NCI-H1105 (cell line): ENCODE data around the gene CHST11.
"Not testable (repeated sequence)": the region's sequence is repeated elsewhere in the genome, so short reads cannot be mapped to it uniquely, and the experiment has no call there.

Experiments used
- DNase-seq: peaks from one replicate; lab custom pipeline; 2025; lab: John Stamatoyannopoulos, UW

The CHST11 gene

DNA sequence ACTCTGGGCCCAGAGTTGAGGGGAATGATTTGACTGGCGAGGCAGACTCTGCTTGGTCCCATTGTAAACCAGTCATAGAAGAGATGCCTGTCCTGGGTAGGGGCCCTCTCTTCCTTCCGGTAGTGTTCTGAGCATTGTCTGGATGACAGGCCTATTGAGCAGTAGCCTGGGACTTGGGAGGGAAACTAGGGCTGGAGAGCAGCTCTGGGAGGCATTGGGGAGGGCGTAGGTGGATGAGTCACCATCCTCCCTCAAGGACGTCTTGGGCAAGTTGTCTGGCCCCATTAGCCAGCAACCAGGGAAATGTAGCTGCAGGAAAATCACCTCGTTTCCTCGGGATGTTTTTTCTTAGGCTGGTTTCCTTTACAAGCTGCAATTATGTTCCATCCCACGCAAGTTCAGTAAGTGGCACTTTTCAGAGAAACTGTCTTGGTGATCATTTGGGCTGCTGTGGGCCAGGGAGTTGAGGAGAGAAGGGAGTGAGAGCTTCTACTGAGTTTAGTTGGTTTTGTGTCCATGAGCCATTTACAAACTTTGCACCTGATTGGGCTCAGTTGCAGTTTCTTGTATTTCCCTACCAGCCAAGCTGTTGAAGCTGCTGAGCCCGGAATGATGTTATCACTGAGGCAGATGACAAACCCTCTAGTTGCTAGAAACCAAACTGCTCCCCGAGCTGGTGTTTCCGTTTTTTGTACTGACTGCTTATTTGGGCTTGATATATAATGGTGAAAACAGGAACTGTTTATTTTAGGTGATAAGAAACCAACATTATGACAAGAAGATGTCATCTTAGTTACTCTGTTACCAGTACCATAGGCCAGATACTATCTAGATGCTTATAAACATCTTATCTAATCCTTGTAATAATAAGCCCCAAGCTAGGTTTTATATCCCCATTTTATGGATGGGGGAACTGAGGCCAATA is 147.6 kb downstream of the CHST11 start:
- no peak for DNase-seq

DNA sequence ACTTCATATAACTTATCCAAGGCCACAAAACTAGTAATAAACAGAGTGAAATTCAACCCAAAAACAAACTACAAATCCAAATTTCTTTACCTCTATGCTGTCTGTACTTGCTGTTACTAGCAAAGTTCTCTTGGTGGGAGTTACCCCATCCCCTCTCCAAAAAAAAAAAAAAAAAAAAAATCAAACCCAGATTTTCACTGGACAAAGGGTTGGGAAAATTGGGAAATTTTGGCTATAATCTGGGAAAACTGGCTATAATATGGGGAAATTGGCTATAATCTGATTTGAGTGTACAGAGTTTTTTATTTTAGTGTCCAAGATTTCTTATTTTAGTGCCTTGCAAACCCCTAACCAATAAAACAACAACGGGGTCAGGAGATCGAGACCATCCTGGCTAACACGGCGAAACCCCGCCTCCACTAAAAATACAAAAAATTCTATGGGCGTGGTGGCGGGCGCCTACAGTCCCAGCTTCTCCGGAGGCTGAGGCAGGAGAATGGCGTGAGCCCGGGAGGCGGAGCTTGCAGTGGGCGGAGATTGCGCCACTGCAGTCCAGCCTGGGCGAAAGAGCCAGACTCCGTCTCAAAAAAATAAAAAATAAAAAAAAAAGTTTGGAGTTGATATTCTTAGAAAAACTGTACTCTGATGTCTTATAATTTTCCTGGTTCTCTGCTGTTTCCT is 148.4 kb downstream of the CHST11 start:
- no peak for DNase-seq

DNA sequence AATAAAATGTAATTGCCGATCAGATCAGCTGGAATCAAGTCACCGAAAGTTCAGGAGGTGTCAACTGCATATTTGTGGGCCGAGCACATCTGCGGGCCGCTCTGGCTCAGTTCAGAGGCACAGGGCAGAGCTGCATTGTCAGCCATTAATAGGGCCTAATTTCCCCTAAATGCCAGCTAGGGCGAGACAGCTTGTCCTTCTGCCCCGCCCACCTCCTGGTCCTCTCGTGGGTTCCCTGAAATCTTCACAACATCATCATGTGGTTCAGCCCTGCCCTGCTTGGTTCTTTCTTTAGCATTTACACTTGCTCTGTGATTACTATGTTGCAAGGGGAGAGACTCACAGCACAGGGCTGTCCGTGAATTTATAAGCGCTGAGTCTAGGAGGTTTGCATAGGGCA is 148.9 kb downstream of the CHST11 start:
- DNase-seq: no peak

DNA sequence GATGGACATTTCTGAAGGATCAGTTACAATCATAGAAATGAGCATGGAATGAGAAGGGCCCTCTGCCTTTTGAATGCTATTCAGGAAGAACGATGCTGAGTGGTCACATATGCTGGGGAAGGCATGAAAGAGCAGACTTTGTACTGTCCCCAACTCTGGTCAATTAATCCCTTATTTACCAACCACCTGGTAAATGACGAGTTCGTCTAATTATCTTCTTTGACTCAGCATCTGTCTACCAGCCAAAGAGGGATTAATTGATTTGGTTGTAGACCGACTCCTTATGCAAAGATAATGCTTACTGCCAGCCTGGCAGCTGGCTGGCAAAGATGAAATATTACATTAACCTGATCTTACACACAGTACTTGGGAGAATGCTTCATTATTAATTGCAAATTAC is 152.2 kb downstream of the CHST11 start:
- peak; percentile 88 for DNase-seq

DNA sequence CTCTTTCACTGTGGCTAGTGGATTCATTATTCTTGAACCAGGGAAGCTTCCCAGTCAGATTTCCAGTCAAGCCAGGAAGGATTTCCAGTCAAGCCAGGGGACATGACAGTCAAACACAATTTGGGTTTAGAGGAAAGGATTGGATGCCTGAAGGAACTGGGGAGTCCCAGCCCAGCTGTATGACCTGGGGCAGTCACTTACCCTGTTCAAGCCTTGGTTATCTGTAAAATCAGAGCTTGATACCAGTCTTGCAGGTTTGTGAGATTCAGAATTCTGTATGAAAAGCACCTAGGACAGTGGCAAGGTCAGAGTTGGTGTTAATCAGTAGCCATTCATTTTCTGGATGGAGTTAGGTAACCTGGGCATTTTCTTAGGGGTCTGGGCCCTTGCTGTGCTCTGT is 152.7 kb downstream of the CHST11 start:
- DNase-seq: no peak

DNA sequence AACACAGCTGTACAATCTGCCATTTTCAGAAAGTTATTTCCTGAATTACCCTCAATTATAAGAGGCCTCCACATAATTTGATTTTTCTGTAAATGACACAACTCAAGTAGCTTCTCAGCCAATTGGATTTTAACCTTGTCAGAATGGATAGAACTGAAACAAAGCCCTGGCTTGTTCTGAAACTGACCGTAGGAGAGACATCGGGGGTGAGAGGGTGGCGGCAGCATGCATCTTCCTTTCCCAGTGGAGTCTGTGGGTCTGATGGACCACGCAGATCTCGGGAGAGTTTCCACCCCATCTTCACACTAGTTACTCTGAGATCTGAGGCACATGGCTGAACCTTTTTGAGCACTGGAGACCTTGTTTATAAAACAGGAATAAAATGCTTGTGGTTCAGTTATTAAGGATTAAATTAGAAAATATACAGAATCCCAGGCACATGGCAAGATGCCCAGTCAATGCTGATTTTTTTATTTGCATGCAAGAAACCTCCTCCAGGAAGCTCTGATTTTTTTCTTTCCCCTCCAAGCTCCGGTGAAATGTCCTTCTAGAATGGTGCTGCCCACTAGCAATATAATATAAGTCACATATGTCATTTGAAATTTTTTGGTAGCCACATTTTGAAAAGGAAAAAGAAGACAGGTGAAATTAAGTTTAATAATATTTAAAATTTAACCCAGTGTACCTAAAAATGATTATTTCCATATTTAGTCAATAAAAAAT is 153.9 kb downstream of the CHST11 start:
- DNase-seq: no peak

DNA sequence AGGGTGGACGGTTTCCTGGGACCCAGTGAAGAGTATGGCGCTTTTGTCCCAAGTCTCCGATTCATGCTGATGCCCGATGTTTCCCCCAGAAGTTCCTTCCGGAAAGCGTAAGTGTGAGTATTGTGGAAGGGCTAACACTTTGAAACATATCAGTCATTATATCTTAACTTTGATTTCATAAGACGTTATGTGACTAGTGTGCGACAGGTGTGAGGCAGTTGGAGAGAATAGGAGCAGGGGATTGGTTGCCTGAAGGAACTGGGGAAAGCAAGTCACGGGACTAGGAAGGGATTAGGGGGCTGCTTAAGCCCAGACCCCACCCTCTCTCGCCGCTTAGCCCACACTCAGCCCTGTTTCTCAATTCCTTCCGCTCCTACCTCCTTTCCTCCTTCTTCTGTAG is 154.9 kb downstream of the CHST11 start:
- DNase-seq: no peak

DNA sequence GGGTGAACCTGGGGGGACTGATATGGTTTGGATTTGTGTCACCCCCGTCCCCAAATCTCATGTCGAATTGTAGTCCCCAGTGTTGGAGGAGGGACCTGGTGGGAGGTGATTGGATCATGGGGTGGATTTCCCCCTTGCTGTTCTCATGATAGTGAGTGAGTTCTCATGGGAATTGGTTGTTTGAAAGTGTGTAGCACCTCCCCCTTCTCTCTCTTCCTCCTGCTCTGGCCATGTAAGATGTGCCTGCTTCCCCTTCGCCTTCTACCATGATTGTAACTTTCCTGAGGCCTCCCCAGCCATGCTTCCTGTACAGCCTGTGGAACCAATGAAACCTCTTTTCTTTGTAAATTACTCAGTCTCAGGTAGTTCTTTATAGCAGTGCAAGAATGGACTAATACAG is 156.6 kb downstream of the CHST11 start:
- not testable (repeated sequence) for DNase-seq

DNA sequence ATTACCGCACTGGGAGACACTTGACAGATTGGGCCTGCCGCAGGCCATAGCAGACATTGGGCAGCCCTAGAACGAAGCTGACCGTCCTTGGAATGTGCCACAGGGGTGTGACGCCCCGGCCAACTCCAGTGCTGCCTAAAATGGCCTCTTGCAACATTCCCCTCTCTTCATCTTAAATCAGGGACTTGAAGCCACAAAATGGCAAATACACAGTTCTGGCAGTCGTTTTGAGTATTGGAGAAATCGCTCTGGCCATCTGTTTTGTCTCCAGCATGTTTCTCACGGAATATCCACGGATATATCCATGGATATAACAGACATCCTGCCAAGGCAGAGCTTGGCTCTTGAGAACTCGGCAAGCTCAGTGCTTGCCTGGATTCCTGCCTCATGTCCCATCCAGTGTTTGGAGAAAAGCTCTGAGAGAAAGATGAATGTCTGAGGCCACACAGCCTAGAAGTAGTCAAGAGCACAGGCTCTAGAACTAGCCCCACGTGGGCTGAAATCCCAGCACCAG is 158.4 kb downstream of the CHST11 start:
- DNase-seq: no peak

DNA sequence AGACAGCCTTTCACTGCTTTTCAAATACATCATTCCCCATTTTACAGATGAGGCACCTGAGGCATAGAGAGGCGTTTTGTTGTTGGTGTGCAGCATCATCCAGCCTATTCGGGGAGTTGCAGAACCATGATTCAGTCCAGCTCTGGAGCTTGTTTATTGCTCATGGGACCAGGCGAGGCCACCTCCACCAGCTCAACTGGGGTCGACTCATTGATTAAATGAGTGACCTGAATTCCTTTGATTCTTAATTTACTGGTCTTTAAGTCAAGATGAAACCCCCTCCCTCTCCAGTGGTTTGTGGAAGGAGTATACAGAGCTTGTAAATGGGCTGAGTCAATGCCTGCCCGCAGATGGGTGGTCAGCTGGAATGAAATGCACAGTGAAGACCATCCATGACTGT is 161.9 kb downstream of the CHST11 start:
- no peak for DNase-seq

DNA sequence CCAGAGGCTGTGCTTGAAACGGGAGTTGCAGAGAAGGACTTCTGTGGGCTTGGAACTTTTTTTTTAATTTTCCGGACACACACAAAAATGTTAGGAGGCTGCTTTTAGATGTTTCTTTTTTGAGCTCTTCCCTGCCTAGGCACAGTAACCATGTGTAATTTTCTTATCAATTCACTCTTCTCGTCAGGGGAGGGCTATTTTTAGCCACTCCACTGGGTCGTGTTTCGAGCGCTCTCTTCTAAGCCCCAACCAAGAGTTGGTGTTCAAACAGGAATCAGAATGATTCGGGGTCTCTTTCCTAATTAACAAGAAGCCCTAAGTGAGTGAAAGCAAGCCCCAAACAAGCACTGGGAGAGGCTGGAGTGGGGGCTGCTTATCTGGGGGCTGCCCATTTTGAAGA is 162.6 kb downstream of the CHST11 start:
- DNase-seq: no peak

DNA sequence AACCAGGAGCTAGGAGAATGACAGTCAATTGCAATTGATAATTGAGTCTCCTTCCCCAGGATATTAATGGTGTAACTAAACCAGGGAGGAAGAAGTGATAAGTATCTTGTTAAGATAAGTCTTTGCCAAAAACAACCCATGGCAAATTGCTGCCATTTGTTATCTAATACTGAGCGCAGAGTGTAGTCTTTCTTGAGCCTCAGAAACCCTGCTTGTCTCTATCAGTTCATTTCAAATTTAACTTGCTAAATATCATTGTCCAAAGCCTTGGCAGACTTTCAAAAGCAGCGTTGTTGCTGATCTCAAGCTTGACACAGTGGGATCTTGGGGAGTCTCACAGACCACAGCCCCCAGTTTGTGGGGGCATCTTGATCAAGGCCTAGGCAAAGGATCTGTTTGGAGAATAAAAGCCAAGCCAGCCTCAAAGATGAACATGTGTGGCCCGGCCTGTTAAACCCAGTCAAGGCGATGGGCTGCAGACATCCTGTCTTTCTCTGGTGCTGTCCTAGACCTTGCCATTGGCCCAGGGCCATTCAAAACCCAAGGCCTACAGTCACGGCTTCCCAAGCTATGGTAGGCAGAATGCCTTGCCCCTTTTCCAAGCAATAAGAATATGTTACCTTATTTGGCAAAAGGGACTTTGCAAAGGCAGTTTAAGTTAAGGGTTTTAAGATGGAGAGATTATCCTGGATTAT is 164.2 kb downstream of the CHST11 start:
- DNase-seq: no peak

DNA sequence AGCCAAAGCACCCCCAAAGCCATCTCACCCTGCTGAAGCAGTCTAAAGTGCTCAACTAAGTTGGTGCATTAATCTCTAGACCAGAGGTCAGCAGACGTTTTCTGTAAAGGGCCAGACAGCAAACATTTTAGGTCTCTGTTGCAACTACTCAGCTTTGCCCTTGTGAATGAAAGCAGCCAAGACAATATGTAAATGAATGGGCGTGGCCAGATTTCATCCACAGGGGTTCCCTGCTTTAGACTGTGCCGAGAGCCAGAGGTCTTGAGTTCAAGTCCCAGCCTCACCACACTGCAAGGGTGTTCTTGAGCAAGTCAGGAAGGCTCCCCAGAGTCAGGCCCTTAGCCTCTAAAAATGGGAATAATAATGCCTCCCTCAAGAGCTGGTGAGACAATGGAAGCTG is 166.2 kb downstream of the CHST11 start:
- no peak for DNase-seq

DNA sequence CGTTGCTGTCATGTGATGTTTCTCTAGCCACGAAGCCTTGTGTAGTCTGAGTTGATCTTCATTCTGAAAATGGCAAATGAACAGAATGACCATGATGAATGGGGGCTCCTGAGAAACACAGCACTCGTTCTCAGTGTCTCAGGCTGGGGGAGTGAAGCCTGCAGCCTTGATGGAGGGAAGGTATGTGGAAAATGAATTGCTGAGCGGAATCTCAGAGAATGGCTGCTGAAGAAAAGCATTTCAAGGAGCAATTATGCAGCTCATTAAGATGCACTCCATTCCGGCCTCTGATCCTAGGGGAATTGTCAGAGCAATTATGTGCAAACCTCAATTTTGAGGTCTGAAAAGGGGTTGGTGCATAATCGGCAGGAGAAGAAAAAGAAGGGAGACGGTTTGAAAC is 167.1 kb downstream of the CHST11 start:
- no peak for DNase-seq

DNA sequence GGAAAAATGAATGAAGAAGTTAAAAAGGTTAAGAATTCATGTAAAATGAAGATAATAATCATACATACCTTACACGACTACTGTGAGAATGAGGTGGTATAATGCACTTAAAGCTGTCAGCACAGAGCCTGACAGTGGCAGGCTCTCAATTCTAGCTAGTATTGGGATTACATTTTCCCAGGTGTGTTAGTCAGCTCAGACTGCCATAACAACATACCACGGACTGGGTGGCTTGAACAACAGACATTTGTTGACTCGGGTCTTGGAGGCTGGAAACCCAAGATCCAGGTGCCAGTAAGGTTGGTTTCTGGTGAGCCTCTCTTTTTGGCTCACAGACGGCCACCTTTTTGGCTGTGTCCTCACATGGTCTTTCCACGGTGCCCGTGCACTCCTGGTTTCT is 167.8 kb downstream of the CHST11 start:
- DNase-seq: no peak

DNA sequence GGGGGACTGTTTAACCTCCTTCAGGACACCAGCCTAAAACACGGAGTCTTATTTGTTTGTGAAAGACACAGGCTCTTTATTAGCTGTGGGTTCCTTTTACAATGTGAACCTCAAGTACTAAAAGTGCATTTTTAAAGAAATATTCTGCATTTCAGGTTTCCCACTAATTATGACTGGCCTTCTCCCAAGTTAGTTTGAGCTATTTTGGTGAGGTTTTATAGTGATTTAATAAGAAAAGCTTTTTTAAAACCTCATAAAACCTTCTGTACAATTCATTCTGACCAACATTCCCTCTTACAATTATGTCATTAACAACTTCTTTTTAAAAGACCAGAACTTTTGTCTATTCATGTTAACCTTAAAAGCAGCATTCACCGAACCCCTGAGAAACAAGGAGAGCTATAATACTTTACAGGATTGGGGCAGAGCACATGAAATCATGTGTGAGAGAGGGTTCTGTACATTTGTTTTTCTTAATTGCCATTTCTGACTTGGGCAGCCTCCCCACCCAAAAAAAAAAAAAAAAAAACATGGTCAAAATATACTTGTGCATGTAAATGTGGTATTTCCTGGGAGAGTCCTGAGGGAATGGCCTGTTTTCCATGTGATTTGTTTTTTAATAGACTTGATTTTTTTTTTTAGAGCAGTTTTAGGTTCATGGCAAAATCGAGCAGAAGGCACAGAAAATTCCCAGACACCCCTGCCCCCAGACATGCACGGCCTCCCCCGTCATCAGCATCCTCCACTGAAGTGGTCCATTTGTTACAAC is 169.5 kb downstream of the CHST11 start:
- DNase-seq: no peak

DNA sequence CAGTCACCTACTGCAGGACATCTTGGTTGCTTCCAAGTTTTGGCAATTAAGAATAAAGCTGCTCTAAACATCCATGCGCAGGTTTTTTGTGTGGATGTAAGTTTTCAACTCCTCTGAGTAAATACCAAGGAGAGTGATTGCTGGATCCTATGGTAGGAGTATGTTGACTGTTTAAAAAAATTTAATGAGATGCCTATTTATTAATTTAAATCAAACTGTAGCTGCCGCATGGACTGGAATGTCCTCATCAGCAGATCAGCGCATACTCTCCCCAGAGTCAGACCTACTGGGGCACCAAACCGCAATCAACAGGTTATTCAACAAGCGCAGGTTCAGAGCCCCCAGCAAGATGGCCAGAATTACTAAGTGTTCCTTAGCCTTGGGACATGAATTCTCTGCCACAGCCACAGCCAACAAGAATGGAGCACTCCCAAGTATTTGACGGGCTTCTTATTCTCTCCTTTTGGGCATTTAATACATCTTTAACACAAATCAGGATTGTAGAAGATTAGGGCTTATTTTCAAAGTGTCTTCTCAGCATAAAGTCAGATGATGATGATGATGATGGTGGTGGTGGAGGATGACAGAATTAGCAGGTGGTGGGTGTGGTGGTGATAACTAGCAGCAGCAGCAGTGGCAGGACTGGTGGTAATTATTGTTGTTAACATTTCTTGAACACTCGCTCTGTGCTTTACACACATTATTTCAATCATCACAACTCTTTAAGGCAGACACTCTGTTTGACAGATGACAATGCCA is 170.7 kb downstream of the CHST11 start:
- no peak for DNase-seq

DNA sequence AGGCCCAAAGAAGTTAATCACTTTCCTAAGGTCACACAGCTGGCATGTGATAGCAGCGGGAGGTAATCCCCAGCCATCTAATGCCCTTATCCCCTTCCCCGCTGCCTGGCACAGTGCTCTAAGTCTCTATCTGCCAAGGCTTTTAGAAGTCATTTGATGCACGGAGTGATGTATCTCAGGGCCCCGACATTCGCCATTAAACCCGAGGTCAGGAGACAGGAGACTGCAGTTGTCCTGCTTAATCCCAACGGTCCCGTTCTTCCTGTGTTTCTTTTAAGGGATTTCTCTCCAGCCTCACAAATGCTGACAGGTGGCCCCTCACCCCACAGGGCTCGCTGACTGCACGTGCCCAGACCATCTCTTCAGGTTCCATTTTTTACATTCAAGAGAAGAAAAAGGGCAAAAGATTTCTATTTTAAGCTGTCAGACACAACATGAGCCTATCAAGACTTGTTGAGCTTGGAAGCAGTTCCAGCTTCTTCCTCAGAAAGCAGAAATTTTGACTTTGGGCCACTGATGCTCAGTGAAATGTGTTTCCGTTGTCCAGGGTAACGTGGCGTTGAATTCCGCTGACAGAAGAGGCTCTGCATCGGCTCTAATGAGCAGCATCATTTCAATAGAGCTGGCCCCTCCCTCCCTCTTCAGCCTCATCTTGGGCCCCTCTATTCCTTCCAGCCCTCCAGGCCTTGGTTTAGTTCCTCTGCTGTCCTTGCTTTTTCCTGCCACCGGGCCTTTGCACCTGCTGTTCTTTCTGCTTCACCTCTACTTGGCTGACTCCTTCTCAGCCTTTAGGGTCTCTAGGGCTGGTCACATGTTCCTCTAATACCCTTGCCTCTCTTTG is 171.5 kb downstream of the CHST11 start:
- DNase-seq: no peak

DNA sequence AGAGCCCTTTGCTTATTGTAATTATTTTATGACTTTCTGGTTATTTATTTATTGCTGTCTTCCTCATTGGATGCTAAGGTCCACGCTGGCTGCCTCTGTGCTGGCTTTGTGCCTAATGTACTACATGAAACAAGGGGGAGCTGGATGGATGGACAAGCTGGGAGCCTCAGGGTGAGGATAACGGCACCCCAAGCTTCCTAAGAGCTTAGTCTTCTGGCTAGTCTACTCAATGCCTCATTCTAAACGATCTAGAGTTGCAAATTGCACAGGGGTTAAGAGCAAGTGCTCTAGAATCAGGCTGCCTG is 172.0 kb downstream of the CHST11 start:
- DNase-seq: no peak

DNA sequence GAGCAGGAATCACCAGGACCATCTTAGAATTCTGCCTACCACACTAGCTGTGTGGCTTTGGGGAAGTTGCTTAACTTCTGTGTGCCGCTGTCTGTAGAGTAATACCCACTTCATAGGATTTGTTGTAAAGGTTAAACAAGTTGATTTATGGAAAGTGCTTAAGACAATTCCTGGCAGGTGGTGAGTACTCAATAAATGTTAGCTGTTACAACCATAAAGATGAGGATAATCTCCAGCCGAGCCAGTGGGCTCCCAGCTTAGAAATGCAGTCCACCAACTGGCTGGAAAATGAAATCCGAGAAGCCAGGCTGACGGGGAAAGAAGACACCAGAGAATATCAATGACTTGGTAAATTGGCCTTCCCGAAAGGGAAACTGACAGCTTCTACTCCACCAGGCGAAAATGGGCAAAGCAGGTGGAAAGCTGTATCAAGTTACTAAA is 173.5 kb downstream of the CHST11 start:
- DNase-seq: peak; percentile 59
